Liver (tissue), 3 donors: ENCODE data around the gene DNAJC2.

Experiments
- HNF4G ChIP-seq: IDR thresholded peaks from 2 replicates; pipeline ENCODE4 v1.6.1; 2016; ENCODE audit warnings: antibody characterized with exemption
- JUND ChIP-seq, 2 donors: IDR thresholded peaks; 2 replicates each; pipeline ENCODE4 v1.6.1; 2016; ENCODE audit warnings: antibody characterized with exemption in 2 of 2
- RAD21 ChIP-seq, 2 donors: IDR thresholded peaks; 2 replicates each; pipeline ENCODE4 v1.6.1; 2016; ENCODE audit warnings: antibody characterized with exemption in 2 of 2, mild to moderate bottlenecking in 2 of 2
- RXRA ChIP-seq, 2 donors: IDR thresholded peaks; 2 replicates each; pipeline ENCODE4 v1.6.1; 2017 to 2018; ENCODE audit warnings: antibody characterized with exemption in 2 of 2, mild to moderate bottlenecking in 1 of 2
- TAF1 ChIP-seq: conservative IDR thresholded peaks from 2 replicates; pipeline ENCODE4 v1.6.1; 2016; ENCODE audit warnings: antibody characterized with exemption, mild to moderate bottlenecking
- YY1 ChIP-seq: IDR thresholded peaks from 2 replicates; pipeline ENCODE4 v1.6.1; 2016; ENCODE audit warnings: antibody characterized with exemption, mild to moderate bottlenecking
- TF ChIP-seq, protein P1 (sequence below): fragments of 150-350 bp; IDR thresholded peaks from 2 replicates; pipeline ENCODE4 v1.5.1; 2017; ENCODE audit warnings: improper control_type of control experiment, low read depth, low read length; ENCODE audit not compliant: missing input control
- TF ChIP-seq, protein P2 (sequence below): IDR thresholded peaks from 2 replicates; pipeline ENCODE4 v1.6.1; 2016; ENCODE audit warnings: antibody characterized with exemption
- TF ChIP-seq, protein P3 (sequence below): IDR thresholded peaks from 2 replicates; pipeline ENCODE4 v1.6.1; 2016; ENCODE audit warnings: antibody characterized with exemption, mild to moderate bottlenecking
- donor health status: healthy.
- donor health status: healthy.

DNA sequence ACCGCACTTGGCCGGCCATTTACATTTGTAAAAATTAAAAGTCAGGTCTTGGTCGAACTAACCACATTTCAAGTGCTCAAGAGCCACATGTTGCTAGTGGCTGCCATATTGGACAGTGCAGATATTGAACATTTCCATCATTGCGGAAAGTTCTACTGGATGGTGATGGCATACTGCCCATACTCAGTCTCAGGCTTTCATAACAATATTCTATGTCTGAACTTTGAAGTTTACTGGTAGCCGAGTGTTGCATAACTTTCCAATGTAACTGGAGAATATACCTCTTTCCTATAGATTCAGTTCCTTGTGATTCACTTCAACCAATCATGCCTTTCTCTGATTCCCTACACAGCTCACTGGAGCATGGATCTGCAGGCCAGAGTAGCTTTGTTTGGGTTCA is 46.6 kb upstream of the DNAJC2 start:
- TF ChIP-seq, protein P1, sequence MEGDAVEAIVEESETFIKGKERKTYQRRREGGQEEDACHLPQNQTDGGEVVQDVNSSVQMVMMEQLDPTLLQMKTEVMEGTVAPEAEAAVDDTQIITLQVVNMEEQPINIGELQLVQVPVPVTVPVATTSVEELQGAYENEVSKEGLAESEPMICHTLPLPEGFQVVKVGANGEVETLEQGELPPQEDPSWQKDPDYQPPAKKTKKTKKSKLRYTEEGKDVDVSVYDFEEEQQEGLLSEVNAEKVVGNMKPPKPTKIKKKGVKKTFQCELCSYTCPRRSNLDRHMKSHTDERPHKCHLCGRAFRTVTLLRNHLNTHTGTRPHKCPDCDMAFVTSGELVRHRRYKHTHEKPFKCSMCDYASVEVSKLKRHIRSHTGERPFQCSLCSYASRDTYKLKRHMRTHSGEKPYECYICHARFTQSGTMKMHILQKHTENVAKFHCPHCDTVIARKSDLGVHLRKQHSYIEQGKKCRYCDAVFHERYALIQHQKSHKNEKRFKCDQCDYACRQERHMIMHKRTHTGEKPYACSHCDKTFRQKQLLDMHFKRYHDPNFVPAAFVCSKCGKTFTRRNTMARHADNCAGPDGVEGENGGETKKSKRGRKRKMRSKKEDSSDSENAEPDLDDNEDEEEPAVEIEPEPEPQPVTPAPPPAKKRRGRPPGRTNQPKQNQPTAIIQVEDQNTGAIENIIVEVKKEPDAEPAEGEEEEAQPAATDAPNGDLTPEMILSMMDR = no peak
- TF ChIP-seq, protein P2, sequence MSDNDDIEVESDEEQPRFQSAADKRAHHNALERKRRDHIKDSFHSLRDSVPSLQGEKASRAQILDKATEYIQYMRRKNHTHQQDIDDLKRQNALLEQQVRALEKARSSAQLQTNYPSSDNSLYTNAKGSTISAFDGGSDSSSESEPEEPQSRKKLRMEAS = no peak
- TF ChIP-seq, protein P3, sequence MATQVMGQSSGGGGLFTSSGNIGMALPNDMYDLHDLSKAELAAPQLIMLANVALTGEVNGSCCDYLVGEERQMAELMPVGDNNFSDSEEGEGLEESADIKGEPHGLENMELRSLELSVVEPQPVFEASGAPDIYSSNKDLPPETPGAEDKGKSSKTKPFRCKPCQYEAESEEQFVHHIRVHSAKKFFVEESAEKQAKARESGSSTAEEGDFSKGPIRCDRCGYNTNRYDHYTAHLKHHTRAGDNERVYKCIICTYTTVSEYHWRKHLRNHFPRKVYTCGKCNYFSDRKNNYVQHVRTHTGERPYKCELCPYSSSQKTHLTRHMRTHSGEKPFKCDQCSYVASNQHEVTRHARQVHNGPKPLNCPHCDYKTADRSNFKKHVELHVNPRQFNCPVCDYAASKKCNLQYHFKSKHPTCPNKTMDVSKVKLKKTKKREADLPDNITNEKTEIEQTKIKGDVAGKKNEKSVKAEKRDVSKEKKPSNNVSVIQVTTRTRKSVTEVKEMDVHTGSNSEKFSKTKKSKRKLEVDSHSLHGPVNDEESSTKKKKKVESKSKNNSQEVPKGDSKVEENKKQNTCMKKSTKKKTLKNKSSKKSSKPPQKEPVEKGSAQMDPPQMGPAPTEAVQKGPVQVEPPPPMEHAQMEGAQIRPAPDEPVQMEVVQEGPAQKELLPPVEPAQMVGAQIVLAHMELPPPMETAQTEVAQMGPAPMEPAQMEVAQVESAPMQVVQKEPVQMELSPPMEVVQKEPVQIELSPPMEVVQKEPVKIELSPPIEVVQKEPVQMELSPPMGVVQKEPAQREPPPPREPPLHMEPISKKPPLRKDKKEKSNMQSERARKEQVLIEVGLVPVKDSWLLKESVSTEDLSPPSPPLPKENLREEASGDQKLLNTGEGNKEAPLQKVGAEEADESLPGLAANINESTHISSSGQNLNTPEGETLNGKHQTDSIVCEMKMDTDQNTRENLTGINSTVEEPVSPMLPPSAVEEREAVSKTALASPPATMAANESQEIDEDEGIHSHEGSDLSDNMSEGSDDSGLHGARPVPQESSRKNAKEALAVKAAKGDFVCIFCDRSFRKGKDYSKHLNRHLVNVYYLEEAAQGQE = no peak
- TF ChIP-seq JUND (IDR thresholded peaks at IDR 0.05) = no peak
- TF ChIP-seq YY1 = no peak
- no peak for TF ChIP-seq TAF1
- no peak for TF ChIP-seq HNF4G
- TF ChIP-seq RAD21 (IDR thresholded peaks at IDR 0.05) = no peak
- no peak for TF ChIP-seq RXRA (IDR thresholded peaks at IDR 0.05)
